ENCODE measurements around the gene STX10.

The STX10 gene

DNA sequence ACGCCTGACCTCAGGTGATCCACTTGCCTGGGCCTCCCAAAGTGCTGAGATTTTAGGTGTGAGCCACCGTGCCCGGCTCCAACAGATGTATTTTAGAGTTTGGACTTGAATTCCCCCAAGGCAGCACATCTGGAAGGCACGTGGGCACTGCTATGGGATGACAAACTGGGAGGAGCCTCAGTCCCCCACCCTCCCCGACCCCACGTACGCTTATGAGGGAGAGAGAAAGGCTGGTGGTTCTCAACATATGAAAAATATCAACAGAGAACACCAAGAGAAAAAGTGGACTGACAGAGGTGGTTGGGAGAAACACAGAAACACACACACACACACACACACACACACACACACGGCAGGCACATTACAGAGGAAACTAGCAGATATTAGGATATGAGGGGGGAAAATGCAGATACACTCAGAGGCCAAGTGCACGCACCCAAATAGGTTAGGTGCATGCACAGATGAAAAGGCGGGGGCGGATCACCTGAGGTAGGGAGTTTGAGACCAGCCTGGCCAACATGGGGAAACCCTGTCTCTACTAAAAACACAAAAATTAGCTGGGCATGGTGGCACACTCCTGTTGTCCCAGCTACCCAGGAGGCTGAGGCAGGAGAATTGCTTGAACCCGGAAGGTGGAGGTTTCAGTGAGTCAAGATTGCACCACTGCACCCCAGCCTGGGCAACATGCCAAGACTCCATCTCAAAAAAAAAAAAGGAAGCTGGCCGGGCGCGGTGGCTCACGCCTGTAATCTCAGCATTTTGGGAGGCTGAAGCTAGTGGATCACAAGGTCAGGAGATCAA, 3.2 kb downstream of the STX10 start:
- Histone ChIP-seq H3K27me3 (replicated peaks in 2 of 5; ENCODE audit: control insufficient read depth in 4 of 5, insufficient read depth in 5 of 5, low read length in 4 of 5) (no peaks in the 10 kb centered on the region), H3K4me1 (ENCODE audit: control extremely low read depth in 1 of 4, control insufficient read depth in 4 of 4, insufficient read depth in 4 of 4, low read length in 3 of 4) (peaks cover 0 to 30% (median 21%) of the 10 kb centered on the region in 4 experiments), H3K36me3 (ENCODE audit: control insufficient read depth in 4 of 4, insufficient read depth in 4 of 4, low read length in 3 of 4) (peaks cover 0 to 22% (median 13%) of the 10 kb centered on the region in 4 experiments), H3K9me3 (ENCODE audit: control extremely low read depth in 1 of 5, control insufficient read depth in 4 of 5, insufficient read depth in 2 of 5, low read depth in 1 of 5, low read length in 4 of 5) (no peaks in the 10 kb centered on the region), H3K4me3 (ENCODE audit: control insufficient read depth in 1 of 7, extremely low read depth in 1 of 7, insufficient read depth in 4 of 7, low read depth in 2 of 7, low read length in 6 of 7) (no peak overlapping the region), H3K27ac (ENCODE audit: insufficient read depth in 1 of 2, low read depth in 1 of 2, low read length in 2 of 2, poor library complexity in 1 of 2, severe bottlenecking in 2 of 2) (no peak overlapping the region)
- WGBS (ENCODE audit: insufficient coverage) = 82% methylated on average over 9 of the region's 16 CpGs
- peak; percentile 46 to 70 (median 57) for DNase-seq
- ChIA-PET POLR2A (interaction anchor here (1.5 kb wide), 1 partner anchor 43 kb away, joined by 3 read pairs; no protein-coding TSS in a partner anchor), CTCF (interaction anchor here (0.7 to 1.3 kb wide), 6 partner anchors 15 to 51 kb away, joined by 3 to 13 read pairs (median 4); partner anchors contain the start of gene NACC1)

DNA sequence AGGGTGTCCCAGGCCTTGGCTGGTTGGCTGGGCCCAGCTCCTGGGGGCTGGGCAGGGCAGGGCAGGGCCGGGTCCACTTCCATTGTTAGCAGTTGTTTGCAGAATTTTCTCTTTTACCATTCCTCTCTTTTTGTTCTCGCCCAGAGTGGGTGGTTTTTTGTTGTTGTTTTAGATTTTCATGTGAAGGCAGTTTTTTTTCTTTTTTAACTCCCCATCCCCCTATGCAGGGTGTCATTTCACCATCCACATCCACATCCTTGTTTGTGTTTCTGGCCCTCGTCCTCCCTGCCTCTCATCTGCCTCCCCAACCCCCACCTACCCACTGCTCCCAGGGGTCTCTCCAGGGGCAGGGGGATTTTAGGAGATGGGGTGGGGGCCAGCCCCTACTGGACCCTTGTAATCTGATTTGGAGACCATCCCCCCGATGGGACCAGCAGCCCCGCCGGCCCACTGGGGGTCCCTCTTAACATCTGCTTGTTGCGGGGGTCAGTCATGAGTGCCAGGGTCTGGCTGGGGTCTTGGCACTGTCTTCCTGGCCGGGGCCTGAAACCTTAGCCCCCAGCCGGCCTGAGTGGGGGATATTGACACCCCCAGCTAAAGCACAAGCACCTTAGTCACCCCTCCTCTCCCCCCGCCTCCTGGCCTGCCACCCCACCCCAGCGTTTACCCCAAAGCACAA, 10.4 kb downstream of the STX10 start:
- no peak overlapping the region for H3K4me3 ChIP-seq (ENCODE audit: control insufficient read depth in 1 of 7, extremely low read depth in 1 of 7, insufficient read depth in 4 of 7, low read depth in 2 of 7, low read length in 6 of 7)
- no peak overlapping the region for H3K27ac ChIP-seq (ENCODE audit: insufficient read depth in 1 of 2, low read depth in 1 of 2, low read length in 2 of 2, poor library complexity in 1 of 2, severe bottlenecking in 2 of 2)
- 100% methylated on average over 5 of the region's 11 CpGs for WGBS (ENCODE audit: insufficient coverage)
- ChIA-PET CTCF (no interaction called here), POLR2A (no interaction called here)
- H3K36me3 ChIP-seq (ENCODE audit: control insufficient read depth in 4 of 4, insufficient read depth in 4 of 4, low read length in 3 of 4) = peaks cover 5 to 58% (median 43%) of the 10 kb centered on the region in 4 experiments
- peaks cover 0 to 2% (median 0%) of the 10 kb centered on the region in 4 experiments for H3K4me1 ChIP-seq (ENCODE audit: control extremely low read depth in 1 of 4, control insufficient read depth in 4 of 4, insufficient read depth in 4 of 4, low read length in 3 of 4)
- H3K27me3 ChIP-seq (replicated peaks in 2 of 5; ENCODE audit: control insufficient read depth in 4 of 5, insufficient read depth in 5 of 5, low read length in 4 of 5) = no peaks in the 10 kb centered on the region
- no peaks in the 10 kb centered on the region for H3K9me3 ChIP-seq (ENCODE audit: control extremely low read depth in 1 of 5, control insufficient read depth in 4 of 5, insufficient read depth in 2 of 5, low read depth in 1 of 5, low read length in 4 of 5)
- DNase-seq = no peak

DNA sequence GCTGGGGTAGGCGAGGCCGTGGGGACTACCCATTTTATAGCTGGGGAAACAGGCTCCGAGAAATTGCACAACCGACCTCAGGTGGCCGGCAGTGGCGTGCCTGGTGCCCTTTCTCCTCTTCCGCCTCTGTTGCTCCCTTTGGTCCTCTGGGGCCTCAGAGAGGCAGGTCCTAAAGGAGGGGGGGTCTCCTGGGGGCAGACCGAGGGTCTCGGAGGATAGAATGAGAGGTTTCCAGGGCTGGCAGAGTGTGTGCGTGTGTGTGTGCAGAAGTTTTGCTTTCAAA, 11.3 kb downstream of the STX10 start:
- Histone ChIP-seq H3K4me1 (ENCODE audit: control extremely low read depth in 1 of 4, control insufficient read depth in 4 of 4, insufficient read depth in 4 of 4, low read length in 3 of 4) (peaks cover 0 to 2% (median 0%) of the 10 kb centered on the region in 4 experiments), H3K4me3 (ENCODE audit: control insufficient read depth in 1 of 7, extremely low read depth in 1 of 7, insufficient read depth in 4 of 7, low read depth in 2 of 7, low read length in 6 of 7) (no peak overlapping the region), H3K9me3 (ENCODE audit: control extremely low read depth in 1 of 5, control insufficient read depth in 4 of 5, insufficient read depth in 2 of 5, low read depth in 1 of 5, low read length in 4 of 5) (no peaks in the 10 kb centered on the region), H3K27ac (ENCODE audit: insufficient read depth in 1 of 2, low read depth in 1 of 2, low read length in 2 of 2, poor library complexity in 1 of 2, severe bottlenecking in 2 of 2) (no peak overlapping the region), H3K27me3 (replicated peaks in 2 of 5; ENCODE audit: control insufficient read depth in 4 of 5, insufficient read depth in 5 of 5, low read length in 4 of 5) (no peaks in the 10 kb centered on the region), H3K36me3 (ENCODE audit: control insufficient read depth in 4 of 4, insufficient read depth in 4 of 4, low read length in 3 of 4) (peaks cover 5 to 56% (median 35%) of the 10 kb centered on the region in 4 experiments)
- ChIA-PET CTCF (no interaction called here), POLR2A (no interaction called here)
- WGBS (ENCODE audit: insufficient coverage) = 87% methylated on average over 7 of the region's 10 CpGs
- DNase-seq = no peak

DNA sequence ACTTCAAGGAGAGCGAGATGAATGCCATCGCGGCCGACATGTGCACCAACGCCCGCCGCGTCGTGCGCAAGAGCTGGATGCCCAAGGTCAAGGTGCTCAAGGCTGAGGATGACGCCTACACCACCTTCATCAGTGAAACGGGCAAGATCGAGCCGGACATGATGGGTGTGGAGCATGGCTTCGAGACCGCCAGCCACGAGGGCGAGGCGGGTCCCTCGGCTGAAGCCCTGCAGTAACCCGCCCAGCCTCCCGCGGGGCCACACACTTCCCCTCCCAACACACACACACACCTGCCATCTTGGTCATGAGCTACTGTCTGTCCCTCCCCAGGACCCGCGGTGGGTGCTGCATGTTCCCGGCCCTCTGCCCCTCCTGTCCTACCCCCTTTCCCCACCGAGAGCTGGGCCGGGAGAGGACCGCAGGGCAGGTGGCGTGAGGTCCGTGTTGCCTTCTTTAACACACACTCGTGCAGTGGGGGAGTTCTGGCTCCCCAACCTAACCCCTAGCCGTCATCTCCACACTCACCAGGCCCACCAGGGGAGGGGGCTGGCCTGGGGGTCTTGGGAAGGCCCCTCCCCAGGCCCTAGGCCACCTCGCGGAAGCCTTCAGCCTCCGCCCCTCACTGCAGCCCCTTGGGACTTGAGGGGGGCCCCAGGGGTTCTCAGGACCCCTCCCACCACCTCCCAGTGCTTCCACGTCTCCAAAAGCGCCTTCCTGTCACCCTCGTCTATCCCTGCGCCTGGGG, 11.8 kb downstream of the STX10 start:
- POLR2A ChIA-PET = interaction anchor here (1.2 kb wide), 1 partner anchor 34 kb away, joined by 3 read pairs; no protein-coding TSS in a partner anchor
- Histone ChIP-seq H3K27me3 (replicated peaks in 2 of 5; ENCODE audit: control insufficient read depth in 4 of 5, insufficient read depth in 5 of 5, low read length in 4 of 5) (no peaks in the 10 kb centered on the region), H3K9me3 (ENCODE audit: control extremely low read depth in 1 of 5, control insufficient read depth in 4 of 5, insufficient read depth in 2 of 5, low read depth in 1 of 5, low read length in 4 of 5) (no peaks in the 10 kb centered on the region), H3K4me3 (ENCODE audit: control insufficient read depth in 1 of 7, extremely low read depth in 1 of 7, insufficient read depth in 4 of 7, low read depth in 2 of 7, low read length in 6 of 7) (no peak overlapping the region), H3K27ac (ENCODE audit: insufficient read depth in 1 of 2, low read depth in 1 of 2, low read length in 2 of 2, poor library complexity in 1 of 2, severe bottlenecking in 2 of 2) (no peak overlapping the region), H3K36me3 (ENCODE audit: control insufficient read depth in 4 of 4, insufficient read depth in 4 of 4, low read length in 3 of 4) (peaks cover 5 to 55% (median 34%) of the 10 kb centered on the region in 4 experiments), H3K4me1 (ENCODE audit: control extremely low read depth in 1 of 4, control insufficient read depth in 4 of 4, insufficient read depth in 4 of 4, low read length in 3 of 4) (peaks cover 0 to 2% (median 0%) of the 10 kb centered on the region in 4 experiments)
- DNase-seq = no peak
- 94% methylated on average over 32 of the region's 40 CpGs for WGBS (ENCODE audit: insufficient coverage)
- CTCF ChIA-PET = no interaction called here

DNA sequence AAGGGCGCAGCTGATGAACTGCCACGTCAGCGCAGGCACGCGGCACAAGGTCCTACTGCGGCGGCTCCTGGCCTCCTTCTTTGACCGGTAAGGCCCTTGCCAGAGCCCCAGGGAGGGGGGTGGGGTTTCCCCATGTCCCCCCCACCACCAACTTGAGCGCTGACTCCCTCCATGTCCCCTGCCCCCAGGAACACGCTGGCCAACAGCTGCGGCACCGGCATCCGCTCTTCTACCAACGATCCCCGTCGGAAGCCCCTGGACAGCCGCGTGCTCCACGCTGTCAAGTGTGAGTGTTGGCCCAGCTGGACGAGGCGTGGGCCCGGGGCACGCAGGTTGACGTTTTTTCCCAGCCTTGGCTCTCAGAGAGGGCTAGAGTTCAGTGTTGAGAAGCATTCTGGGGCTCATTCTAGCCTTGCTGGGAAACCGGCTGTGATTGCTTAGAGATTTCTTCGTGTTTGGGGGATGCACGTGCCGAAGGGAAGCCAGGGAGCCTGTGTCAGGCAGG, 12.8 kb downstream of the STX10 start:
- Histone ChIP-seq H3K27me3 (replicated peaks in 2 of 5; ENCODE audit: control insufficient read depth in 4 of 5, insufficient read depth in 5 of 5, low read length in 4 of 5) (no peaks in the 10 kb centered on the region), H3K4me1 (ENCODE audit: control extremely low read depth in 1 of 4, control insufficient read depth in 4 of 4, insufficient read depth in 4 of 4, low read length in 3 of 4) (peaks cover 0 to 10% (median 3%) of the 10 kb centered on the region in 4 experiments), H3K4me3 (ENCODE audit: control insufficient read depth in 1 of 7, extremely low read depth in 1 of 7, insufficient read depth in 4 of 7, low read depth in 2 of 7, low read length in 6 of 7) (no peak overlapping the region), H3K9me3 (ENCODE audit: control extremely low read depth in 1 of 5, control insufficient read depth in 4 of 5, insufficient read depth in 2 of 5, low read depth in 1 of 5, low read length in 4 of 5) (no peaks in the 10 kb centered on the region), H3K36me3 (ENCODE audit: control insufficient read depth in 4 of 4, insufficient read depth in 4 of 4, low read length in 3 of 4) (peaks cover 5 to 51% (median 37%) of the 10 kb centered on the region in 4 experiments), H3K27ac (ENCODE audit: insufficient read depth in 1 of 2, low read depth in 1 of 2, low read length in 2 of 2, poor library complexity in 1 of 2, severe bottlenecking in 2 of 2) (no peak overlapping the region)
- ChIA-PET POLR2A (interaction anchor here (1.2 kb wide), 1 partner anchor 33 kb away, joined by 3 read pairs; no protein-coding TSS in a partner anchor), CTCF (no interaction called here)
- no peak for DNase-seq
- 95% methylated on average over 24 of the region's 28 CpGs for WGBS (ENCODE audit: insufficient coverage)

DNA sequence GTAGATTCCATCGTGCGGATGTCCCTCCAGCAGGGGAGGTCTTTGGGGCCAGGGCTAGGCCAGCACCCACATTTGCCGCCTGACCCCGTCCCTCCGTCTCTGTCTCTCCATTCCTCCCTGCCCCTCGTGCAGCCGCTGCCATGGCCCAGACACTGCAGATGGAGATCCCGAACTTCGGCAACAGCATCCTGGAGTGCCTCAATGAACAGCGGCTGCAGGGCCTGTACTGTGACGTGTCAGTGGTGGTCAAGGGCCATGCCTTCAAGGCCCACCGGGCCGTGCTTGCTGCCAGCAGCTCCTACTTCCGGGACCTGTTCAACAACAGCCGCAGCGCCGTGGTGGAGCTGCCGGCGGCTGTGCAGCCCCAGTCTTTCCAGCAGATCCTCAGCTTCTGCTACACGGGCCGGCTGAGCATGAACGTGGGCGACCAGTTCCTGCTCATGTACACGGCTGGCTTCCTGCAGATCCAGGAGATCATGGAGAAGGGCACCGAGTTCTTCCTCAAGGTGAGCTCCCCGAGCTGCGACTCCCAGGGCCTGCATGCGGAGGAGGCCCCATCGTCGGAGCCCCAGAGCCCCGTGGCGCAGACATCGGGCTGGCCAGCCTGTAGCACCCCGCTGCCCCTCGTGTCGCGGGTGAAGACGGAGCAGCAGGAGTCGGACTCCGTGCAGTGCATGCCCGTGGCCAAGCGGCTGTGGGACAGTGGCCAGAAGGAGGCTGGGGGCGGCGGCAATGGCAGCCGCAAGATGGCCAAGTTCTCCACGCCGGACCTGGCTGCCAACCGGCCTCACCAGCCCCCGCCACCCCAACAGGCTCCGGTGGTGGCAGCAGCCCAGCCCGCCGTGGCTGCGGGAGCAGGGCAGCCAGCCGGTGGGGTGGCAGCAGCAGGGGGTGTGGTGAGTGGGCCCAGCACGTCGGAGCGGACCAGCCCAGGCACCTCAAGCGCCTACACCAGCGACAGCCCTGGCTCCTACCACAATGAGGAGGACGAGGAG, 14.8 kb downstream of the STX10 start:
- DNase-seq = no peak
- Histone ChIP-seq H3K9me3 (ENCODE audit: control extremely low read depth in 1 of 5, control insufficient read depth in 4 of 5, insufficient read depth in 2 of 5, low read depth in 1 of 5, low read length in 4 of 5) (no peaks in the 10 kb centered on the region), H3K27ac (ENCODE audit: insufficient read depth in 1 of 2, low read depth in 1 of 2, low read length in 2 of 2, poor library complexity in 1 of 2, severe bottlenecking in 2 of 2) (no peak overlapping the region), H3K4me1 (ENCODE audit: control extremely low read depth in 1 of 4, control insufficient read depth in 4 of 4, insufficient read depth in 4 of 4, low read length in 3 of 4) (peaks cover 0 to 16% (median 9%) of the 10 kb centered on the region in 4 experiments), H3K36me3 (ENCODE audit: control insufficient read depth in 4 of 4, insufficient read depth in 4 of 4, low read length in 3 of 4) (peaks cover 3 to 57% (median 37%) of the 10 kb centered on the region in 4 experiments), H3K4me3 (ENCODE audit: control insufficient read depth in 1 of 7, extremely low read depth in 1 of 7, insufficient read depth in 4 of 7, low read depth in 2 of 7, low read length in 6 of 7) (no peak overlapping the region), H3K27me3 (replicated peaks in 2 of 5; ENCODE audit: control insufficient read depth in 4 of 5, insufficient read depth in 5 of 5, low read length in 4 of 5) (no peaks in the 10 kb centered on the region)
- 99% methylated on average over 59 of the region's 60 CpGs for WGBS (ENCODE audit: insufficient coverage)
- POLR2A ChIA-PET = no interaction called here
- CTCF ChIA-PET = no interaction called here
